Esophagus muscularis mucosa (tissue), 4 donors: ENCODE data around the gene FAM32A. TPM values are rescaled to one million over a fixed set of nuclear protein-coding genes. Genes with fewer than 3 reads are reported as not detected.

ENCODE experiments used
- DNase-seq: peaks from one replicate; pipeline ENCODE4 v3.0.0-alpha.2; 2017; ENCODE audit errors: extremely low spot score
- H3K27ac ChIP-seq, 4 donors: fragments of 200-600 bp; sonication (generic); replicated peaks in 1 of 4; 1 replicate in 3 of 4; 2 replicates in 1 of 4; pipeline ENCODE4 v1.5.1; 2016 to 2019; ENCODE audit warnings: mild to moderate bottlenecking in 1 of 4
- H3K27me3 ChIP-seq, 4 donors: fragments of 200-600 bp; sonication (generic); one replicate each; pipeline versions ENCODE4 v1.5.1 to v1.6.0; 2016 to 2019
- H3K36me3 ChIP-seq, 4 donors: fragments of 200-600 bp; sonication (generic); one replicate each; pipeline ENCODE4 v1.5.1; 2016 to 2019
- H3K4me1 ChIP-seq, 4 donors: fragments of 200-600 bp; sonication (generic); one replicate each; pipeline ENCODE4 v1.5.1; 2016 to 2019
- H3K4me3 ChIP-seq, 4 donors: fragments of 200-600 bp; sonication (generic); 1 replicate in 2 of 4; 2 replicates in 2 of 4; pipeline ENCODE4 v1.5.1; 2016 to 2019; ENCODE audit warnings: mild to moderate bottlenecking in 4 of 4, moderate library complexity in 1 of 4
- H3K9me3 ChIP-seq, 4 donors: fragments of 200-600 bp; sonication (generic); 1 replicate in 3 of 4; 2 replicates in 1 of 4; pipeline ENCODE4 v1.5.1; 2016 to 2019
- CTCF ChIP-seq, 3 experiments: fragments of 200-600 bp in 2 of 3; fragments of 450-650 bp in 1 of 3; sonication (generic) in 2 of 3; IDR thresholded peaks; one replicate each; pipeline ENCODE4 v1.5.1; 2017 to 2019; ENCODE audit warnings: antibody characterized with exemption in 3 of 3, mild to moderate bottlenecking in 2 of 3, moderate library complexity in 1 of 3
- EP300 ChIP-seq: sonication (generic); formaldehyde crosslinking; IDR thresholded peaks from one replicate; pipeline ENCODE4 v1.6.1; 2017; ENCODE audit warnings: antibody characterized with exemption
- POLR2A ChIP-seq: fragments of 450-650 bp; IDR thresholded peaks from one replicate; pipeline ENCODE4 v1.6.1; 2017; ENCODE audit warnings: antibody characterized with exemption, moderate library complexity, mild to moderate bottlenecking, low read depth
- POLR2AphosphoS5 ChIP-seq, 2 donors: sonication (generic); formaldehyde crosslinking; IDR thresholded peaks; one replicate each; pipeline ENCODE4 v1.6.1; 2017; ENCODE audit warnings: antibody characterized with exemption in 2 of 2
- WGBS: methylation state at CpG from one replicate; pipeline ENCODE4 v1.1.5; 2018; 5-methylcytosine and 5-hydroxymethylcytosine counted together
- intact Hi-C: fragments of 100-400 bp; cut with DNase I; formaldehyde crosslinking; loops from one replicate; pipeline ENCODE4 v1.15.1; 2023
- total RNA-seq, 4 donors: library from RNA; depleted of rRNA; stranded (reverse); fragments of >200 nt; gene quantifications; one replicate each; pipeline versions ENCODE4 v1.1.0 to v1.2.1, GENCODE V29; 2016

Gene FAM32A
- total RNA-seq, 4 donors from 2014 or later = 83.5 to 104 (median 103) TPM

DNA sequence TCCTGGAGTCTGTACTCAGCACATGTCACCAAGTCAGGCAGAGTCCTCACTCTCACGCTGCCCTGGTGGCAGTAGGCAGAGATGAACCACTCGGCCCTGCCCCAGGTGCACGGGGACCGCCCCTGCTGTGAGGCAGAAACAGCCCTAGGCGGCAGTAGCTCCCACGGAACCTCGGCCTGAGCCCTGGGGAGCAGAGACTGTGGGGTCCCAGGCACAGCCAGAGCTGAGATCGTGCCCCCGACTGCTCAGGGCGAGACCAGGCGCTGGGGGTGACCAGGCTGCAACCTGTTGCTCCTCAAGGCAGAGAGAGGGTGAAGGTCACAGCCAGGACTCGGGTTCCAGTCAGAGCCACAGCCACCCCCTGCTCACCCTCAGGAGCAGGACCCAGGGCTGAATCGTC is 47.4 kb downstream of the FAM32A start:
- peaks cover 66 to 91% (median 87%) of the 10 kb centered on the region in 4 donors for H3K36me3 ChIP-seq
- intact Hi-C loops = no loop called here

DNA sequence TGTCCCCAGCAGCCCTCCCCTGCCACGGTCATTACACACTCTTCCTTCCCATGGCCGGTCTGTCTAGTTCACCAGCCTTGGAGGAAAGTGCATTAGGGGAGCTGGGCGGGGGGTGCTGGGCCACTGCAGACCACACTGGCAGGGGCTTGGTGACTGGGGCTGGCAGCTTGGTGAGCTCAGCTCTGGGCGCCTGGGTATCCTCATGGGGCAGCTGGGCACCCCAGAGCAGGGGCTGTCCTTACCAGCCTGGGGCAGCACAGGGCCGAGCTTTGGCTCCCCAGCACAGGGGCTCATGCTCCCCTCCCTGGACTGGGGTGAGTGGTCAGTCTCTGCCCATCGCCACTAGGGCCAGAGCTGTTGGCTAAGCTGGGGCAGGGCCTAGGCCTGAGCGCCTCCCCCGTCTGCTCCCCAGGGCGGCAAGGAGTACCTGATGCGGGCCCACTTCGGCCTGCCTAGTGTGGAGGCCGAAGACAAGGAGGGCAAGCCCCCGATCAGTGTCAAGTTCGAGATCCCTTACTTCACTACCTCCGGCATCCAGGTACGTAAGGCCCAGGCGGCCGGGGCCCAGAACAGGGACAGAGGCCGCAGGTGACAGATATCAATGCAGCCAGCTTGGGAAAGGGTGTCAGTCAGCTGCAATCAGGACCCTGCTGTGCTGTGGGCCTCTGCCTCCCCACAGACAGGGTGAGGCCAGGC is 48.0 kb downstream of the FAM32A start:
- Histone ChIP-seq H3K36me3 (peaks cover 59 to 85% (median 80%) of the 10 kb centered on the region in 4 donors), H3K27me3 (no peaks in the 10 kb centered on the region), H3K9me3 (no peaks in the 10 kb centered on the region), H3K27ac (no peak overlapping the region), H3K4me3 (no peak overlapping the region), H3K4me1 (no peaks in the 10 kb centered on the region)
- 92% methylated on average over 8 of the region's 19 CpGs for WGBS
- no peak for DNase-seq
- intact Hi-C loops = no loop called here
- TF ChIP-seq EP300 (no peak), CTCF (IDR thresholded peaks at IDR 0.05) (no peak), POLR2AphosphoS5 (IDR thresholded peaks at IDR 0.05) (no peak), POLR2A (no peak)

More for the DNA sequence above, 47.4 kb downstream of the FAM32A start:
- Histone ChIP-seq H3K9me3 (no peaks in the 10 kb centered on the region), H3K27me3 (no peaks in the 10 kb centered on the region), H3K4me1 (no peaks in the 10 kb centered on the region), H3K4me3 (no peak overlapping the region), H3K27ac (no peak overlapping the region)
- TF ChIP-seq POLR2AphosphoS5 (IDR thresholded peaks at IDR 0.05) = no peak
- no peak for TF ChIP-seq EP300
- TF ChIP-seq POLR2A = no peak
- TF ChIP-seq CTCF (IDR thresholded peaks at IDR 0.05) = no peak
- WGBS = 93% methylated on average over 8 of the region's 13 CpGs
- no peak for DNase-seq

DNA sequence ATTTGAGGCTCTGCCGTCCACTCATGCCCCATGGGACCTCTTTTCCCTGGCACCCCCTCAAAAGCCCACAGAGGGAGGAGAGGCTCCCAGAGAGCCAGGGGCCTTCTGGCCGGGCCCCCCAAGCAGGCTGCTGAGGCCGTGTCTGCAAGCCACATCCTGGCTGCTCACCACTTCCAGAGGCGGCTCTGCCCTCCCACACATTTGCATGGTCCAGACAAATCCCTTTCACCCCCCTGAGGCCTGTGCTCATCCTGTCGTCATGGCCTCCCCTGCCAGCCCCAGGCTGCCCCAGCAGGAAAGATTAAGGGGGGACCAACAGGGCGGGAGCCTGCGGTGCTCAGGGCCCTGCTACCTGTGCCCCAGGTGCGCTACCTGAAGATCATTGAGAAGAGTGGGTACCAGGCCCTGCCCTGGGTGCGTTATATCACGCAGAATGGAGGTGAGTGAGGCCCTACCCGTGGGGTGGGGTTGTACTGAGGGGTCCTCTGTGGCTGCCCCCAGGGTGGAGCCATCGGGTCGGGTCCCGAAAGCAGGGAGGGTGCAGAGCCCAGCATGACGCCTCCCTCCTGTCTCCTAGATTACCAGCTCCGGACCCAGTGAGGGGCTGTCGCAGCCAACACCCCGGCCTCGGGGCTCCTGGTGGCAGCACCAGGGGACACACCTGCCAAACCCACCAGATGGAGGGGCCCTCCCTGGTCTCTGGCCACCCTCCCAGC is 48.8 kb downstream of the FAM32A start:
- H3K4me3 ChIP-seq = no peak overlapping the region
- H3K4me1 ChIP-seq = no peaks in the 10 kb centered on the region
- H3K27ac ChIP-seq = no peak overlapping the region
- intact Hi-C loops = no loop called here
- H3K9me3 ChIP-seq = no peaks in the 10 kb centered on the region
- no peak for DNase-seq
- TF ChIP-seq POLR2A = no peak
- TF ChIP-seq CTCF (IDR thresholded peaks at IDR 0.05) = no peak
- TF ChIP-seq EP300 = no peak
- no peak for TF ChIP-seq POLR2AphosphoS5 (IDR thresholded peaks at IDR 0.05)
- H3K27me3 ChIP-seq = no peaks in the 10 kb centered on the region
- H3K36me3 ChIP-seq = peaks cover 52 to 77% (median 72%) of the 10 kb centered on the region in 4 donors
- 85% methylated on average over 11 of the region's 19 CpGs for WGBS

GRCh38 chr19:16234552-16235445 is 49.6 kb downstream of the FAM32A start:
- intact Hi-C loops = no loop called here
- Histone ChIP-seq H3K27me3 (no peaks in the 10 kb centered on the region), H3K36me3 (peaks cover 44 to 69% (median 64%) of the 10 kb centered on the region in 4 donors), H3K4me1 (no peaks in the 10 kb centered on the region), H3K9me3 (no peaks in the 10 kb centered on the region), H3K27ac (no peak overlapping the region), H3K4me3 (no peak overlapping the region)
- DNase-seq = no peak
- 88% methylated on average over 34 of the region's 41 CpGs for WGBS
- TF ChIP-seq EP300 = no peak
- TF ChIP-seq POLR2AphosphoS5 (IDR thresholded peaks at IDR 0.05) = no peak
- no peak for TF ChIP-seq POLR2A
- TF ChIP-seq CTCF (IDR thresholded peaks at IDR 0.05) = no peak
